ENCODE measurements around the gene TFPI2. TPM values are rescaled to one million over a fixed set of nuclear protein-coding genes. Genes with fewer than 3 reads are reported as not detected.
"Not testable (repeated sequence)": the region's sequence is repeated elsewhere in the genome, so short reads cannot be mapped to it uniquely, and the experiment has no call there.

Gene TFPI2, protein sequence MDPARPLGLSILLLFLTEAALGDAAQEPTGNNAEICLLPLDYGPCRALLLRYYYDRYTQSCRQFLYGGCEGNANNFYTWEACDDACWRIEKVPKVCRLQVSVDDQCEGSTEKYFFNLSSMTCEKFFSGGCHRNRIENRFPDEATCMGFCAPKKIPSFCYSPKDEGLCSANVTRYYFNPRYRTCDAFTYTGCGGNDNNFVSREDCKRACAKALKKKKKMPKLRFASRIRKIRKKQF
- 1.9 TPM for total RNA-seq
- long read RNA-seq, partial matches to known transcripts = 0 of 3 reads
- long read RNA-seq, other reads (novel, unspliced or antisense) = 0 of 3 reads

DNA sequence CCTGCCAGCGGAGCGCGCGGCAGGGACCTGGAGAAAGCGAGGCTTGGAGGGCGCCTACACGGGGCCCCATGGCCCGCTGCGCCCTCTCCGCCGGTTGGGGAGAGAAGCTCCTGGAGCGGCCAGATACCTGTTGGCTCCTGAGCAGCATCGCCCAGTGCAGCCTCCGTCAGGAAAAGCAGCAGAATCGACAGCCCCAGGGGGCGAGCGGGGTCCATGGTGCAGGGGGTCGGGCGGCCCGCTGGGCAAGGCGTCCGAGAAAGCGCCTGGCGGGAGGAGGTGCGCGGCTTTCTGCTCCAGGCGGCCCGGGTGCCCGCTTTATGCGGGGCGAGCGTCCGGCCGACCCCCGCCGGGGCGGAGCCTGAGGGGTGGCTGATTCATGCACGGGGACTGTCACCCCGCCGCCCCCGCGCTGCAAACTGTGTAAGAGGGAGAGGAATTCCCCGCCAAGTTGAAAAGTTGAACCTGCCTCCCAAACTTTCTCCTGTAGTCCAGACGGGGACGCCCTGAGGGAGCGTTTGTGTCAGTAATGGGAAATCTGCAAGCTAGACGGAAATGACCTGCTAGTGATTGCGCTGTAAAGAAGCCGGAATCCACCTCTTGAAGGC lies at the start of gene TFPI2:
Gene TFPI2, minus strand, starts transcription at position 290 of the 605 bp plus-strand sequence. Its CDS starts 75 bp downstream, at position 215.
- intact Hi-C loops (cut with DNase I) = loop anchor here (10.0 kb wide), 1 partner anchor 384 kb away; no protein-coding TSS in a partner anchor
- DNase-seq (ENCODE audit: low spot score) = no peak

DNA sequence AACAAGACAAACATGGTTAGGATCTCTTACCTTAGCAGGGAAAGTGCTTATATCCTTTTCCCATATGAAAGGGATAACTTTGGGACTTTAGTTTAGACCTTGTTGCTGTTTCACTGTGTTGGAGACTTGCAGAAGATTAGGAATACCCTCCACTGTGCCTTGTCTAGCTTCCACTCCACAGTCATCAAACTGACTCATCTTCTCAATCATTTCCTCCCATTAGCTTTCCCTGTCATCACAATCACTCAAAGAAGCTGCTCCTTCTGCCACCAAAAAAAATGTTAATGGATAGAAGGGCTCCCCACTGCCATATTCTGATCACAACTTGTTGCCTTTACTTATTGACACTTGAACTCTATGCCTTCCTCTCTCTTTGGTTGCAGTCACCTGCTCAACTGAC lies 47.7 kb upstream of the TFPI2 start:
- intact Hi-C loops (cut with DNase I) = no loop called here
- DNase-seq (ENCODE audit: low spot score) = no peak

DNA sequence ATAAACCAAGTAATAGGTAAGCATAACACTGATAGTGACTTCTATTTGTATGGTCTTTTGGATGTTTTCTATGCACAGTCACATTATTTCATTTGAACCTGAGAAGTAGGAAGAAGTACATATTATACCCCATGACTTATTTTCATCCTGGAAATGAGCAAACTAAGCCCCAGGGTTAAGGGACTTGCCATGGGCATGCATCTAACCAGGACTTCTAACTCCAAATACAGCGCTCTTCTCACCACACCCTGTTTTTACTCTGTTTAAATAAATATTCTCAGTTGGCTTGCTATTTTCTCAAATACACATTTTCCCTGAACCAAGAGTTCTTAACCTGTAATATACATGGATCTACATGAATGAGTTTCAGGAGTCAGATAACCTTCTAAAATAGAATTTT lies 47.3 kb upstream of the TFPI2 start:
- intact Hi-C loops (cut with DNase I) = no loop called here
- DNase-seq (ENCODE audit: low spot score) = no peak

DNA sequence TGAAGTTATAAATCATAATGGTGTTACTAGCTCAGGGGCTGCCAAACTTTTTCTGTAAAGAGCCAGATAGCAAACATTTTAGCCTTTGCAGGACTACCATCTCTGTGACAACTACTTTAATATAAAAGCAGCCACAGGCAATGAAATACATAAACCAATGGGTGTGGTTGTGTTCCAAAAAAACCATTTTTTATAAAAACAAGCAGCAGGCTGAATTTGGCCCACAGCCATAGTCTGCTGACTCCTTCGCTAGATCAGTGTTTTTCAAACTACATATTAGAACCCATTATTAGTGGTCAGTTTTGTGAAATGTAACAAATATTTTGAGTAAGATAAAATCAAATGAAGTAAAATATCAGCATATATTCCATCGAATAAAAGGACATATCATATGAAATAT lies 44.5 kb upstream of the TFPI2 start:
- no peak for DNase-seq (ENCODE audit: low spot score)

DNA sequence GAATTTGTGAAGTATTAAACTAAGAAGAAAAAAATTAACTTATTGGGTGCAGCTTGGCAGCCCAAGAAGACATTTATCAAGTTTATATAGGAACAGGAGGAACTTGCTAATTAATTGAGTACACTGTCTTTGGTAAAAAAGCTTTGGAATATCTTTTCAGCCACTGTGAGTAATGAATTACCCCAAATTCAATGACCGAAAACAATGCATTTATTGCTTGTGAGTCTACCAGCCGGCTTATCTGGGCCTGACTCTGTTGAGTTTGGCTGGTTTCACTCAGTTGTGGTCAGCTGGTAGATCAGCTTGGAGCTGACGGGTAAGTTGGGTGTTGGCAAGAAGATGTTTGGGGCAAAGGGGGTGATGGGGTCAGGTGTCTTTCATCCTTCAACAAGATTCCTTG lies 42.6 kb upstream of the TFPI2 start:
- intact Hi-C loops (cut with DNase I) = no loop called here
- no peak for DNase-seq (ENCODE audit: low spot score)

More for the DNA sequence above, 44.5 kb upstream of the TFPI2 start:
- intact Hi-C loops (cut with DNase I) = no loop called here

DNA sequence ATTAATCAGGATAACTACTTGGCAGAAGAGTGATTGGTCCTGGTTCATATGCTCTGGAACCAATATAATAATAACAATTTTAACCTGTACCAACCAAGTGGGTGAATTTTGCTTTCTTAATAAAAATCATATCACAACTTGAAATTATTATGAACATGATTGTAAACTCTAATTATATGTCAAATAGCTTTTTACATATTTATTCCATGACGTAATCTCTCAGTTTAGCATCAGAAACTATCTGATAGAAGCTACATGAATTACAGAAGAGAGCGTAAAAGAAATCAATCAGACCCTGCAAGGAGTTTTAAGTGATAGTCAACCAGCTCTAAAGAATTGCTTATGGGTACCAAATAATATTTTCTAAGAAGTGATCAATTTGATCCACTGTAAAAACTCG lies 41.1 kb upstream of the TFPI2 start:
- no peak for DNase-seq (ENCODE audit: low spot score)
- intact Hi-C loops (cut with DNase I) = no loop called here

DNA sequence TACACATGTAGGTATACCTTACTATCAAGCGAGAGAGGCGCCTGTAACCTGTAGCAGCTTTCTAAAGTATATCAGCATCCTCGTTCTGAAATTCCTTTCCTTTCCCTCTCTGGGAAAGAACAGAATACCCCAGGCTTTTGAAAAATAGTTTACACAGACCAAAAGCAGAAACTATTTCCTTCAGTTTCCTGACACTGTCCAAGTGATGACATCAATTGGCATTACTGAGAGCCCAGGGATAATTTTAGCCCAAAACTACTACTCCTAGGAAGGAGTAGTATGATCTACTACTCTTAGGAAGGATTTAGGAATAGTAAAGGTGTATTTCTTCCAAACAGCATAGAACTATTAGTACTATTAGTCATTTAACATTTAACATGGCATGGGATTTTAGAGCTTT lies 37.0 kb upstream of the TFPI2 start:
- no peak for DNase-seq (ENCODE audit: low spot score)
- intact Hi-C loops (cut with DNase I) = no loop called here

DNA sequence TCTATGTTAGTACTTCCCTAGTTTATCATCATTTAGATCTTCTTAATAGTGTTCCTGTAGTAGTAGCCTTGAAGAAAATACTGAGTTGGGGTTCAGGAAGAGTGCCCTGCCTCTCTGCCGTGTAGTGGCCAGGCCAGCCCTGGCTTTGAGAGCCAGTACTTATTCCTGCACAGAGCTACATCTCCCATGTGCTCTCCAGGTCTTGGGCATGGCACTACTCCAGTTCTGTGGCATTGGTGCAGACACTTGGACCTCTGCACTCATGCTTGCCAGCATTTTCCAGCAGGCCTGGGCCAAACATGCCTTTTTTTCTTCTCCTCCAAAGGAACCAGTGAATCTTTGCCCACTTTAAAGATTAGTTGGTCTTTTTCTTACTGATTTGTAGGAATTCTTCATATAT lies 36.2 kb upstream of the TFPI2 start:
- no peak for DNase-seq (ENCODE audit: low spot score)
- intact Hi-C loops (cut with DNase I) = no loop called here

DNA sequence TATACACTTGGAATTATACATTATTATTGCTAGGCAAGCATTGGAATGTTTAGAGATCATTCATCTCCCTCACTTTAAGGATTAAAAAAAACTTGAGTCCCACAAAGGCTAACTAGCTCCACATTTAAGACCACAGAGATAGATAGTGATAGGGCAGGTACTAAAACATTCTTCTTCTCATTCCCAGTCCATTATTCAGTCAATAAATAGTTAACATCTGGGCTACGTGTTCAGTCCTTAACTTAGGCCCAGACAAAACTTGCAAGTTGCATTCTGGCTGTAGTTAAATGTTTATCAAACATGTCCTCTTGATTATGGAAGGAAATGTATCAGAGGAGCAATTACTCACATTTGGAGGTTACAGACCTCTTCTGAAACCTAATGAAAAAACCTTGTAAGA lies 33.4 kb upstream of the TFPI2 start:
- no peak for DNase-seq (ENCODE audit: low spot score)
- intact Hi-C loops (cut with DNase I) = loop anchor here (5.0 kb wide), 1 partner anchor 78 kb away; the partner anchor contains the start of gene BET1

DNA sequence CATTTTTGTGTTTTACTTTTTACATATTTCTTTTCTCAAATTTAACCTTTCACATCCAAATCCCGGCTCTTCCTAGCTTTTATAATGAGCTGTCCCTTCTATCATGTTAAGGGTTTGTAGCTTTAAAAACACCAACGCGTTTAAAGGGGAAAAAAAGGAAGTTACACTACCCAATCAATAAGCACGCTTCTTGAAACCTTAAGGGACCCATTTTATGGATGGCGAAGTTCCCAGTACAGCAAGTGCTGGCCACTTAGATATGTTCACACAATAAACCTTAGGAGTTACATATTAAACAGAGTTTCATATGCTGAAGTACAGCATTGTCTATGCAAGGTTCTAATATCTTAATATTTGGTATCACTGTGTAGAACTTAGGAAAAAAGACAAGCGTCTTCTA lies 32.7 kb upstream of the TFPI2 start:
- DNase-seq (ENCODE audit: low spot score) = no peak
- intact Hi-C loops (cut with DNase I) = loop anchor here (5.0 kb wide), 1 partner anchor 79 kb away; the partner anchor contains the start of gene BET1

DNA sequence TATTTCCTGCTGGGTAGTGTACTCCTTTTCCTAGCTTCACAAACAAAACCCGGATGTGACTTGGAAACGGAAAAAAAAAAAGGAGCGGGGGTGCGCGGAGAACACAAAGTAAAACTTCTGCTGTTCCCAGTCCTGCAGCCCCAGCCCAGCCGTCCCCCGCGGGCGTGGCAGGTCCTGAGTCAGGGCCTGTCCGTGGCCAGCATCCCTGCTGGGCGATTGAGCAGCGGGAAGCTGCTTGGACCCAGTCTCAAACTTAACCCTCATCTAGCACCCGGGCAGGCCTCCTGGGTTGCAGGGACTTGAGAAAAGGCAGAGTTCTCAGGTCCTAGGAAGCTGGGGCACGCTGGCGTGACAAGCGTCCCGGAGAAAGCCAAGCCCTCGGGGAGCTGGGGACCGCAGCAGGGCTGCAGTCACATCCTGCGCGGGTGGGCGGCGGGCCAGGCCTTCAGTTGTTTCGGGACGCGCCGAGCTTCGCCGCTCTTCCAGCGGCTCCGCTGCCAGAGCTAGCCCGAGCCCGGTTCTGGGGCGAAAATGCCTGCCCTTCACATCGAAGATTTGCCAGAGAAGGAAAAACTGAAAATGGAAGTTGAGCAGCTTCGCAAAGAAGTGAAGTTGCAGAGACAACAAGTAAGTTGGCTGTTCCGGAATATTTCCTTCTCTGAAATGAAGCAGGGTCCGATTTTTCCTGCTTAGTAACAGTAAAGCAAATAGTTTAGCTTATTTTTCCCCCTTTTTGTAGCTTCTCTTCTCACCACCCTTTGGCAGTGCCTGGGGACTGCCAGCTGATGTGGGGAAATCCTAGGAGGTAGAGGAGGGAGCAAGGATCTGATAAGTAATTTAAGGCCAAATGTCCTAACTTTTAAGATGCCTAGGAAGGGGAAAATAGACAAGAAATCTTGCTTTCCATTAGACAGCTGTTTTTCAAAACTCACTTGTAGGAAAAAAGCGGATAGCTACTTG lies 31.3 kb upstream of the TFPI2 start, which contains the start of gene GNG11:
Gene GNG11, plus strand, starts transcription at position 129 of the 960 bp plus-strand sequence. Its CDS starts 403 bp downstream, at position 532.
- peak; percentile 89 for DNase-seq (ENCODE audit: low spot score)
- intact Hi-C loops (cut with DNase I) = loop anchor here (5.0 kb wide), 1 partner anchor 80 kb away; the partner anchor contains the start of gene BET1

DNA sequence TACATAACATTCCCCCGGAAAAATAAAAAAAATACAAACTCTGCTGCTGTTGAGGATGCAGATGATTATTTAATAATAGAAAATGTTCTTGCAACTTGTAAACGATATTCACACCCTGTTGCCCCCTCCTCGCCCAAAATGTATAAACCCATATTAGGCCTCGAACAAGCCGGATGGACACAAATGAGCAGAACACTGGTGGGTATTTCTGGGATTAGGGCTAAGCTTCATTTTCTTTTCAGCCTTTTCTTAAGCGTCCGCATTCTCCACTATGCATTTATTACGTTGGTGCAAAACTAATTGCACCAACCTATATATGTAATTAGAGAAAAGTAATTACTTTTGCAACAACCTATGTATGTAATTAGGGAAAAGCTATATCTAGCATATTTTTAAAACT lies 30.6 kb upstream of the TFPI2 start:
- intact Hi-C loops (cut with DNase I) = loop anchor here (5.0 kb wide), 1 partner anchor 81 kb away; the partner anchor contains the start of gene BET1
- no peak for DNase-seq (ENCODE audit: low spot score)

DNA sequence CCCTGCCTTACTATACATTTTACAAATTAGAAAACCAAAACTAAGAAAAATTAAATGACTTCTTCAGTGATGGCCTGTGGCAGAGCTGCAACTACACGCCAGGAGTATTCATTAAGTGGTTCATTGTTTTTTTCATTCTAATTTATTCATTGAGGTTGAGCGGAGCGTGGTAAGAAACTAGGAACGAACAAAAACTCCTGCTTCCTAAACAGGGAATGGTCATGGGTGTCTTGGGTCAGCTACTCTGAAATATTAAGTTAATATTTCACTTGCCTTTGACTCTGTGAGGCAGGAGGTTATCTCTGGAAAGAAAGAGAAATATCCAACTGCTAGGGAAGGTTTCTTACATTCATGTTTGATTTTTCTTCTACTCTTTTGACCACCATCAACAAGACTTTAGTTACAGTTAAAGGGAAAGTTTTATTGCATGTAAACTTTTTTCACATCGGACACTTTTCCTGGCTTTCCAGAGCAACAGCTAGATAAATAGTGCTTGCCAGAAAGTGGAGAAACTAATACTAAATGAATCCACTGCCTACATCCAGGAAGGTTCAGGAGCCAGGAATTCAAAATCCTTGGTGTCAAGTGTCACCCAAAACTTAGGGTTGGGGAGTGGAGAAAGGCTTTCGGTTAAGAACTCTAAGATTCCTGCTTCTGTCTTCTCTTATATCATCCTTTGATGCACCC lies 30.1 kb upstream of the TFPI2 start:
- intact Hi-C loops (cut with DNase I) = loop anchor here (5.0 kb wide), 1 partner anchor 82 kb away; the partner anchor contains the start of gene BET1
- no peak for DNase-seq (ENCODE audit: low spot score)

DNA sequence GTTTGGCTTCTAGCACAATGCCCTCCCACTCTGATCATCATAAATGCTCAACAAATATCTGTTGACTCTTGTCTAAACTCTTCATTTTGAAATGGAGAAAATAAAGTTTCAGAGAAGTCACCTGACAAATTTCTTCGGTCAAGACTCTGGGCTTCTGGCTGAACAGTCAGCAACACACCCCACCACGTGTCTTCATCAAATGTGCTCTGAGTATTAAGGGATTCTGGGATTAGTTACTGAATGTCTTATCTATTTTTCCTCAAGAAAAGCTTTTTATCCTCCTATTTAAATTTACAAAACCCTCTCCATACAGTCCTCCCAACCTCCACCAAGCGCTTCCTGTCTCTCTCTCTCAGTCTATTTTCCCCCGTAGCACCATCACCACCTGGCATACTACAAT lies 25.8 kb upstream of the TFPI2 start:
- DNase-seq (ENCODE audit: low spot score); intact Hi-C loops (cut with DNase I): not testable (repeated sequence)

DNA sequence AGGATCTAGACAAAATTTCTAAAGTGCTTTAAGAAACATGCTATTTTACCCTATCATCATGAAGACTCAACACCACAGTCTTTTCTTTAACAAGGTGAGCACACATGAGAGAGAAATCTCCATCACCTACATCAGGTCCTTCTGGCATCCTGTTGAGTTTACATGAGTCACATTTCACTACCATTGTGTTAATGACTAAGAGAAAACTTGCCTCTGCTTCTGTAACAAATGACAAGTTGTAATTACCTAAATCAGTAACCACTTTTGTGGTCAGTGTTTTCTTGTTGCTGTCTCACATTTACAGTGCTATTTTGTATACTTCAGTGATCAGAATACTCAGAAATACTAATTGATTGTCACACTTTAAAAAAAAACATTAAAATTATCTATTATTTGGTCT lies 25.3 kb upstream of the TFPI2 start:
- intact Hi-C loops (cut with DNase I); DNase-seq (ENCODE audit: low spot score): not testable (repeated sequence)

DNA sequence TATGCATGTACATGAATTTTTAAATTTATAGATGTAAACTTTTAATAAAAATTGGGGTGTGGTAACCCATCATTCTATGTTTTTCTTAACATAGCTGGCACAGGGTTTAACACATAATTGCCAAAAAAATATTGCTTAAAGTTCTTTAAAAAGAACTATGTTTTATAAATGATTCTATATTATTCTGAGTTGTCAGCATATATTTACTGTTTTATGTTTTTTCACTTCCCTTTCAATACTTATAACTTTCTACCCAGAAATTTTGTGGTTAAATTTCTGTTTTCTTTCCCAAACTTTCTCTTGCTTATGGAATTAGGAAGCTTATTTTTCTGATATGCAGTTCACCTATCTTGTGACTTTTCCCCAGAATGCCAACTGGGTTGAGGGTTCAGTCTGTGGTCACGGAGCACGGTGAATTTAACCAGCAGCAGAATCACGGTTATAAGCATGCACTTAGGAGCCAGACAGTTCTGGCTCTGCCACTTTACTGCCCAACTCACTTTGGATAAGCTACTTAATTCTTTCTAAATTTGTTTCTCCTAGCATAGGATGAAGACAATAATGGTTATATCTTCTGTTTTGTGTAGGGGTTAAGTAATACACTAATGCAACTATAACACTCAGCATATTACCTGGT lies 24.8 kb upstream of the TFPI2 start:
- intact Hi-C loops (cut with DNase I); DNase-seq (ENCODE audit: low spot score): not testable (repeated sequence)

DNA sequence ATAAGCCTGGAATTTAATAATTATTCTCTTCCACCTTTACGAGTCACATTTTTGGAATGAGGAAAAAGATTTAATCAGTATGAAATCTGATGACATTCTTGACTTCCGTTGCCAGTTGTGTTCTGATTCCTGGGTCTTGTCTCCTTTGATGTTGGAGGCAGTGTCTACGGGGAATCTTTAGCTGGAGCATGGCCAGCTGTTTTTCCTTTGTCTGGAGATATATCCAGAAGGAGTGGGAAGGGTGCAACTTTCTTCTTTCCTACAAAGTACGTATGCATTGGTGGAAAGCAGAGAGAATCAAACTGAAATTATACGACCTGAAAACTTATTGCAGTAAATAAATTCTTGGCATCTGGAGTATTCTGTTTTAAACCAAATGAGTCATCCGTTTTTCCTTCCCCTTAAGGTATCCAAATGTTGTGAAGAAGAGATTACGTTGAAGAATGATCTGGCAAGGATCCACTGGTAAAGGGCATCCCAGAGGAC lies 24.1 kb upstream of the TFPI2 start:
- intact Hi-C loops (cut with DNase I) = no loop called here
- DNase-seq (ENCODE audit: low spot score) = no peak

DNA sequence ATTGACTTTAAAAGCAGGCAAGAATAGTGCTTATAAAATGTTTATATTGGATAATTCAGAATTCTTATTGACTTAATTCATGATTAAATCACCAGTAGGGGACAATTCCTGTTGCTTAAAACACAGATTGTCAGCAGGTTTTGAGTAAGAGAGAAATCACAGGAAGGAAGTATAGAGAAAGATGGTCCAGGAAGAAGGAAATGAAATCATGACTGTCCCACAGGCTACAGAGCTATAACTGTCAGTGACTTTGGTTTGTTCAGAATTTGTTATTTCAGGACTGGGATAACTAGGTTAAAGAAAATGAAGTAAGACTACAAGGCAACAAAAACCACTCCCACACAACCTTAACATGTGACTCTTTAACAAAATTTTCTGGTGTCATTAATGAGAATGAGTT lies 22.6 kb upstream of the TFPI2 start:
- no peak for DNase-seq (ENCODE audit: low spot score)
- intact Hi-C loops (cut with DNase I) = no loop called here

All from cardiac septum (tissue), 1 donor.